Measurements from ENCODE around the gene MGAT4A. TPM values are rescaled to one million over a fixed set of nuclear protein-coding genes. Genes with fewer than 3 reads are reported as not detected.

The MGAT4A gene
- total RNA-seq, 4 donors from 2014 or later: 4.2 to 14.1 (median 12.2) TPM

DNA sequence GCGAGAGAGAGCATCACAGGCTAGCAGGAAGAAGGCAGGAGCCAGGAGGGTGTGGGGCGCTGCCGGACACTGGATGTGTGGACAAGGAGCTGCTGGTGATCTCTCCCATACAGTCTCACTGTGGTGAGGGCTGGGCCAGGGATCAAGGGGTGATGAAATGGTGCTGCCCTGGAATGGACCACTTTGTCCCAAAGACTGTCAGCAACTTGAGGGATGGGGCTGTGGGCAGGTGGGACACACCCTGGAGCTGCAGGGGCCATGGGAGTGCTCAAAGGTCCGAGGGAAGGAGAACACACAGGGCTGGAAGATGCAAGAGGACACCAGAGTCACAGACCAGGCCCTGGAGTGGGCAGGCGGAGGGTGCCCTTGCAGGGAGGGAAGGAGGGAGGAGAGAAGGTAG is 160.6 kb downstream of the MGAT4A start:
- in situ Hi-C loops (cut with MboI; ENCODE audit: low sequenced_read_pairs in 4 of 4): loop anchor here in 1 of 4 donors (25.0 kb wide), 1 partner anchor 158 kb away; no protein-coding TSS in a partner anchor
- no peaks in the 10 kb centered on the region for H3K9me3 ChIP-seq
- H3K4me3 ChIP-seq: no peak overlapping the region
- H3K27ac ChIP-seq: no peak overlapping the region
- H3K4me1 ChIP-seq: no peaks in the 10 kb centered on the region
- ATAC-seq: no peak
- peaks cover 0 to 43% of the 10 kb centered on the region in 2 donors for H3K36me3 ChIP-seq
- no peaks in the 10 kb centered on the region for H3K27me3 ChIP-seq
- TF ChIP-seq, protein P1, sequence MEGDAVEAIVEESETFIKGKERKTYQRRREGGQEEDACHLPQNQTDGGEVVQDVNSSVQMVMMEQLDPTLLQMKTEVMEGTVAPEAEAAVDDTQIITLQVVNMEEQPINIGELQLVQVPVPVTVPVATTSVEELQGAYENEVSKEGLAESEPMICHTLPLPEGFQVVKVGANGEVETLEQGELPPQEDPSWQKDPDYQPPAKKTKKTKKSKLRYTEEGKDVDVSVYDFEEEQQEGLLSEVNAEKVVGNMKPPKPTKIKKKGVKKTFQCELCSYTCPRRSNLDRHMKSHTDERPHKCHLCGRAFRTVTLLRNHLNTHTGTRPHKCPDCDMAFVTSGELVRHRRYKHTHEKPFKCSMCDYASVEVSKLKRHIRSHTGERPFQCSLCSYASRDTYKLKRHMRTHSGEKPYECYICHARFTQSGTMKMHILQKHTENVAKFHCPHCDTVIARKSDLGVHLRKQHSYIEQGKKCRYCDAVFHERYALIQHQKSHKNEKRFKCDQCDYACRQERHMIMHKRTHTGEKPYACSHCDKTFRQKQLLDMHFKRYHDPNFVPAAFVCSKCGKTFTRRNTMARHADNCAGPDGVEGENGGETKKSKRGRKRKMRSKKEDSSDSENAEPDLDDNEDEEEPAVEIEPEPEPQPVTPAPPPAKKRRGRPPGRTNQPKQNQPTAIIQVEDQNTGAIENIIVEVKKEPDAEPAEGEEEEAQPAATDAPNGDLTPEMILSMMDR (IDR thresholded peaks at IDR 0.05 in 4 of 5, conservative IDR thresholded peaks at IDR 0.05 in 1 of 5): no peak
- no peak for TF ChIP-seq POLR2A (IDR thresholded peaks at IDR 0.05)
- no peak for DNase-seq
- intact Hi-C loops (cut with DNase I; ENCODE audit: low total_unique reads): loop anchor here (10.0 kb wide), 1 partner anchor 1886 kb away; no protein-coding TSS in a partner anchor

DNA sequence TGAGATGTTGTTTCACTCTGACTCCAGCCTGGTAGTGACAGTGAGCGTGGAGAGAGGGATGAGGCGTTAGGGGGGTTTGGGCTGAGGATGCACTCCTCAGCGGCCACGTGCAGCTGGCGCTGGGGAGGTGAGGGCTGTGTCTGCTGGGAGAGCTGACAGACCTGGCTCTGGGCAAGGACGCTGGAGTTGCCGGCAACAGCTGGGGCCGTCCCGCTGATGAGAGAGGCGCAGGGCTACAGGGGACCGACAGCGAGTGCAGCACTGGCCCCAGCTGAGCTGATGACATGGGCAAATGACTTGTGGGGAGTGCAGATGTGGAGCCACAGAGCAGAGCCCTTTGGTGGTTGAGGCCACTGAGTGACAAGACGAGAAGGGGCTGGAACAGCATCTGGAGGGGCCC is 161.0 kb downstream of the MGAT4A start:
- H3K36me3 ChIP-seq: peaks cover 0 to 47% of the 10 kb centered on the region in 2 donors
- DNase-seq: no peak
- no peaks in the 10 kb centered on the region for H3K9me3 ChIP-seq
- H3K4me3 ChIP-seq: no peak overlapping the region
- no peak for TF ChIP-seq POLR2A (IDR thresholded peaks at IDR 0.05)
- TF ChIP-seq, protein P1 (IDR thresholded peaks at IDR 0.05 in 4 of 5, conservative IDR thresholded peaks at IDR 0.05 in 1 of 5): no peak
- no peaks in the 10 kb centered on the region for H3K4me1 ChIP-seq
- in situ Hi-C loops (cut with MboI; ENCODE audit: low sequenced_read_pairs in 4 of 4) (loop anchor here in 1 of 4 donors (25.0 kb wide), 1 partner anchor 158 kb away; no protein-coding TSS in a partner anchor), intact Hi-C loops (cut with DNase I; ENCODE audit: low total_unique reads) (loop anchor here (10.0 kb wide), 2 partner anchors 155 to 1885 kb away; no protein-coding TSS in a partner anchor)
- no peak overlapping the region for H3K27ac ChIP-seq
- no peak for ATAC-seq
- H3K27me3 ChIP-seq: no peaks in the 10 kb centered on the region

GRCh38 chr2:98569197-98569793 is 161.6 kb downstream of the MGAT4A start:
- ATAC-seq (peak in 1 of 2 donors; percentile 39), DNase-seq (no peak)
- Histone ChIP-seq H3K4me1 (no peaks in the 10 kb centered on the region), H3K36me3 (peaks cover 0 to 53% of the 10 kb centered on the region in 2 donors), H3K4me3 (no peak overlapping the region), H3K9me3 (no peaks in the 10 kb centered on the region), H3K27ac (no peak overlapping the region), H3K27me3 (no peaks in the 10 kb centered on the region)
- intact Hi-C loops (cut with DNase I; ENCODE audit: low total_unique reads) (loop anchor here (10.0 kb wide), 1 partner anchor 154 kb away; no protein-coding TSS in a partner anchor), in situ Hi-C loops (cut with MboI; ENCODE audit: low sequenced_read_pairs in 4 of 4) (loop anchor here in 1 of 4 donors (25.0 kb wide), 1 partner anchor 157 kb away; no protein-coding TSS in a partner anchor)
- TF ChIP-seq, protein P1 (IDR thresholded peaks at IDR 0.05 in 4 of 5, conservative IDR thresholded peaks at IDR 0.05 in 1 of 5): peak; percentile 44 to 80 (median 67)
- no peak for TF ChIP-seq POLR2A (IDR thresholded peaks at IDR 0.05)

Other genes with a start within 250 kb of the MGAT4A start
- 10 to 100 TPM; 26.1 to 45.1 (median 31.0) TPM for gene COA5, start 122.6 kb downstream of the MGAT4A start, total RNA-seq
- gene UNC50, start 122.5 kb downstream of the MGAT4A start, total RNA-seq: 10 to 100 TPM; 30.3 to 43.1 (median 30.5) TPM
- 10 to 100 TPM in 1 of 4 donors, 1 to 10 TPM in 2, under 1 TPM in 1; 0.71 to 18.2 (median 2.9) TPM for gene CRACDL, start 205.1 kb upstream of the MGAT4A start, total RNA-seq

Measured in gastrocnemius medialis (tissue), 4 donors.